ENCODE measurements around the gene DIS3.

DNA sequence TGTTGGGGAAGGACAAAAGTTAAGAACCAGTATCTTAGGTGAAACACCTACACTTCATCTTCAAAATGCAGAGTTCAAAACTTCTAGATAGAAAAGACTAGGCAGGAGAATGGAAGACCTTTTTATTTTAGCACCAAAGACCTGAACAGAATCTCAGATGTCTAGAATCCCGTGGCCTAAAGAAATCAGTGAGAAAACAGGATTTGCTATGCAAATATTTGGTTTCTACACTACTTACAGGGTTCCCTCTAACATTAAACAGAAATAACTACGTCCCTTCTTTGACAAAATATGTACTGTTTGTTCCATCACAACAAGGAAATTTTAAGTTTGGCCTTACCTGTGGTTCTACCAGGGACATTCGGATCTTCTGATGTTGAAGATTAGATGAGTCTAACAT is 21.5 kb downstream of the DIS3 start:
- TF ChIP-seq POLR2A (IDR thresholded peaks at IDR 0.05; ENCODE audit: extremely low read depth, insufficient read length) (no peak), MYC (IDR thresholded peaks at IDR 0.05; ENCODE audit: low read depth, low read length) (no peak)
- TF ChIP-seq, protein P1, sequence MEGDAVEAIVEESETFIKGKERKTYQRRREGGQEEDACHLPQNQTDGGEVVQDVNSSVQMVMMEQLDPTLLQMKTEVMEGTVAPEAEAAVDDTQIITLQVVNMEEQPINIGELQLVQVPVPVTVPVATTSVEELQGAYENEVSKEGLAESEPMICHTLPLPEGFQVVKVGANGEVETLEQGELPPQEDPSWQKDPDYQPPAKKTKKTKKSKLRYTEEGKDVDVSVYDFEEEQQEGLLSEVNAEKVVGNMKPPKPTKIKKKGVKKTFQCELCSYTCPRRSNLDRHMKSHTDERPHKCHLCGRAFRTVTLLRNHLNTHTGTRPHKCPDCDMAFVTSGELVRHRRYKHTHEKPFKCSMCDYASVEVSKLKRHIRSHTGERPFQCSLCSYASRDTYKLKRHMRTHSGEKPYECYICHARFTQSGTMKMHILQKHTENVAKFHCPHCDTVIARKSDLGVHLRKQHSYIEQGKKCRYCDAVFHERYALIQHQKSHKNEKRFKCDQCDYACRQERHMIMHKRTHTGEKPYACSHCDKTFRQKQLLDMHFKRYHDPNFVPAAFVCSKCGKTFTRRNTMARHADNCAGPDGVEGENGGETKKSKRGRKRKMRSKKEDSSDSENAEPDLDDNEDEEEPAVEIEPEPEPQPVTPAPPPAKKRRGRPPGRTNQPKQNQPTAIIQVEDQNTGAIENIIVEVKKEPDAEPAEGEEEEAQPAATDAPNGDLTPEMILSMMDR (IDR thresholded peaks at IDR 0.05; ENCODE audit: low read depth, low read length), result no peak
- TF ChIP-seq, protein P2, sequence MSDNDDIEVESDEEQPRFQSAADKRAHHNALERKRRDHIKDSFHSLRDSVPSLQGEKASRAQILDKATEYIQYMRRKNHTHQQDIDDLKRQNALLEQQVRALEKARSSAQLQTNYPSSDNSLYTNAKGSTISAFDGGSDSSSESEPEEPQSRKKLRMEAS (IDR thresholded peaks at IDR 0.05; ENCODE audit: low read depth, low read length), result no peak

Measured in NB4 (cell line).